ENCODE results near the gene IL1RAPL2. TPM values are rescaled to one million over a fixed set of nuclear protein-coding genes. Genes with fewer than 3 reads are reported as not detected.

Gene IL1RAPL2
- total RNA-seq, 2 experiments from 2014 or later = not detected

DNA sequence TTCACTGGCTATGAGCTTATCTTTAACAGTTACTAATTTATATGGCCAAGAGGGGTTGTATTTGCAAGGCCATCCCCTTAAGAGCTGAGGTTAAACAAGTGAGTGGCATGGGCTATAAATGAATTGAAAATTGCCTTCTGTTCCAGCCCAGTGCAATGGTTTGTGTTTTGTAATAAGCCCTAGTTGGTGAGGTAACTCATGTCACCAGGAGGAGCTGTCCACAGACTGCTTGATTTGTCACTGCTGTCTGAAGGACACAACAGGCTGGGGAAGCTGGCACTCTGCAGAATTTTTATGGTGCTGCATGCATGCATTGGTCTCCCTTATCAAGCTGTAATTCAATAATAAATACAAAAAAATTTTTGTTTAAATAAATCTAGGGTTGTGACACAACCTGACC is 223.8 kb downstream of the IL1RAPL2 start:
- no peaks in the 10 kb centered on the region for H3K4me1 Mint-ChIP-seq (ENCODE audit: low read depth)
- POLR2A ChIA-PET = no interaction called here
- ATAC-seq (no peak), DNase-seq (no peak)
- no peak overlapping the region for H3K27ac Mint-ChIP-seq
- H3K36me3 Mint-ChIP-seq (ENCODE audit: low read depth) = no peaks in the 10 kb centered on the region
- no peak overlapping the region for H3K4me3 Mint-ChIP-seq
- H3K9me3 Mint-ChIP-seq (ENCODE audit: insufficient read depth) = no peaks in the 10 kb centered on the region
- CTCF ChIA-PET = interaction anchor here (0.7 kb wide), 1 partner anchor 133 kb away, joined by 3 read pairs; no protein-coding TSS in a partner anchor
- no peaks in the 10 kb centered on the region for H3K27me3 Mint-ChIP-seq (ENCODE audit: low read depth)

DNA sequence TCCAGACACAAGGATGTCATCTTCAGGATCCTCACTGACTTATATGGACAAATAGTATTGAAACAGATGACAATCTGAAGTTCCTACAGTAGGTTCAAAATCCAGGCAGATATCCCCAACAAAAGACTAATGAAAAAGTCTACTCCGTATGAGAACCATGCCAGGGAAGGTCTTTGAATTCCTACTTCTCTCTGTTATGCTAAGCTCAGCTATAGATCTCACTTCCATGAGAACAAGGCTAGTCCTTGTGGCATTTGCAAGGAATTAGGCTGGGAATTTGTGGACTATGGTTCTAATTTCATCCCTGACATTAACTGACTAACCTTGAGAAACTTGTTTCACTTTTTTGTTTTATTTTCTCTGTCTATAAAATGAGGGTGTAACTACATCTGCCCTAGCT is 229.8 kb downstream of the IL1RAPL2 start:
- Mint-ChIP-seq H3K4me1 (ENCODE audit: low read depth) (no peaks in the 10 kb centered on the region), H3K27me3 (ENCODE audit: low read depth) (no peaks in the 10 kb centered on the region), H3K27ac (no peak overlapping the region), H3K9me3 (ENCODE audit: insufficient read depth) (no peaks in the 10 kb centered on the region), H3K36me3 (ENCODE audit: low read depth) (no peaks in the 10 kb centered on the region), H3K4me3 (no peak overlapping the region)
- CTCF ChIA-PET = no interaction called here
- POLR2A ChIA-PET = no interaction called here
- DNase-seq = no peak
- no peak for ATAC-seq

DNA sequence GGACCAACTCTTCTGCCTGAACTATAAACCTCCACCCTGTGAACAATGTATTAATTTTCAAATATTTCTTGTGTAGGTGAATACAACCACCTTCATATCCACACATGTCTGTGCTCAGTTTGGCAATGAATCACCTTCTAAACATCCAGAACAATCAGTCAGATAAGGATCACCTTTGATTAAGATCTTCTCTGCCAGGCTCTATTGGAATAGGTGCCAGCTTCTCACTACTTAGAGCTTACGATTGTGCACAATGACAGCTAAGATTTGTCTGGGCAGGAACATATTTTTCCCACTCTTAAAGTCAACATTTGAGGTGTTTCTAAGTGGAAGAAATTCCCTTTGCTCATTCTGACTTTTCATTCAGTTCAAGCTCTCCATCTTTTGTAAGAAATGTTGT is 237.2 kb downstream of the IL1RAPL2 start:
- ATAC-seq (no peak), DNase-seq (no peak)
- ChIA-PET CTCF (no interaction called here), POLR2A (no interaction called here)
- Mint-ChIP-seq H3K36me3 (ENCODE audit: low read depth) (no peaks in the 10 kb centered on the region), H3K9me3 (ENCODE audit: insufficient read depth) (no peaks in the 10 kb centered on the region), H3K4me1 (ENCODE audit: low read depth) (no peaks in the 10 kb centered on the region), H3K27ac (no peak overlapping the region), H3K27me3 (ENCODE audit: low read depth) (no peaks in the 10 kb centered on the region), H3K4me3 (no peak overlapping the region)

DNA sequence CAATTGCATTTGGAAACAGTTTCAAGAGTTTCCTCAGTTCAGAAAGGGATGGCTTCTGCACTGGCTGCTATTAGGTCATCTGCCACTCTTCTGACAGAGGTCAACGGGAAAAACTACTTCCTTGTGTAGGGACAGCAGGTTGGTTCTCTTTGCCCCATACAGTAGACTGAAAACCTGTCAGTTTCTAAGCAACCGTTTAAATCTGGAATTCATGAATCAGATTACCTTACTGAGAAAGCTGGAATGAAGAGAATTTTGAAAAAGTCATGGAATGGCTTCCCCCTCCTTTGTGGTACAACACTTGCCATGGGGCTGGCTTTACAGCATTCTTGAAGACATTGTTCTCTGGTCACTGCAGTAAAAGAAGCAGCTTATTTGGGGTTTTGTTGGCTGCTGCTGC is 240.3 kb downstream of the IL1RAPL2 start:
- ChIA-PET CTCF (no interaction called here), POLR2A (no interaction called here)
- Mint-ChIP-seq H3K9me3 (ENCODE audit: insufficient read depth) (no peaks in the 10 kb centered on the region), H3K4me1 (ENCODE audit: low read depth) (no peaks in the 10 kb centered on the region), H3K27me3 (ENCODE audit: low read depth) (no peaks in the 10 kb centered on the region), H3K4me3 (no peak overlapping the region), H3K27ac (no peak overlapping the region), H3K36me3 (ENCODE audit: low read depth) (no peaks in the 10 kb centered on the region)
- ATAC-seq (no peak), DNase-seq (no peak)

DNA sequence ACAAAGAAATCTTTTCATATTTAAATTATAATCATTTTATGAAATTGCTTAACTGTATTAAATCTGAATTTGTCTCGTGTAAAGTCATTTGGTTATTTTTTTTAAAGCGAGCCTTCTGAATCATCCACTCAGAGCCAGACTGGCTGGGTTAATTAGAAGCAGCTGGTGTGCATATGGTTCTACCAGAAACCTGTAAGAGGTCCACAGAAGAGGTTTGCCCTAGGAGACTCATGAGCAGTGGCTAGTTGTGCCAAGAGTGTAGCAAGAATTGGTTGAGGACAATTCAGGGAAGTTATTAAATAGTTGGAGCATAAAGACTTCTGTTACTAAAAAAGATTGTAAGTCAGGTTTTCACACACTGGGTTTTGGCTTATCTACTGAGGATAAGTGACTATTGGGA is 267.4 kb downstream of the IL1RAPL2 start:
- H3K27me3 Mint-ChIP-seq (ENCODE audit: low read depth) = no peaks in the 10 kb centered on the region
- H3K9me3 Mint-ChIP-seq (ENCODE audit: insufficient read depth) = no peaks in the 10 kb centered on the region
- no peak overlapping the region for H3K27ac Mint-ChIP-seq
- no peaks in the 10 kb centered on the region for H3K4me1 Mint-ChIP-seq (ENCODE audit: low read depth)
- no peak overlapping the region for H3K4me3 Mint-ChIP-seq
- CTCF ChIA-PET = no interaction called here
- DNase-seq (no peak), ATAC-seq (no peak)
- H3K36me3 Mint-ChIP-seq (ENCODE audit: low read depth) = no peaks in the 10 kb centered on the region
- POLR2A ChIA-PET = no interaction called here

DNA sequence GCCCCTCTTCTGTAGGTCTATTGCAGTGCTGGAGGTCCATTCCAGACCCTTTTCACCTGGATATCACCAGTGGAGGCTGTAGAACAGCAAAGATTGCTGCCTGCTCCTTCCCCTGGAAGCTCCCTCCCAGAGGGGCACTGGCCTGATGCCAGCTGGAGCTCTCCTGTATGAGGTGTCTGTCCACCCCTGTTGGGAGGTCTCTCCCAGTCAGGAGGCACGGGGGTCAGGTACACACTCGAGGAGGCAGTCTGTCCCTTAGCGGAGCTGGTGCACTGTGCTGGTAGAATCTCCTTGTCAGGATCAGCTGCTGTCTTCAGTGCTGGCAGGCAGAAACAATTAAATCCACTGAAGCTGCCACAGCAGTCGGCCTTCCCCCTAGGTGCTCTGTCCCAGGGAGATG is 276.6 kb downstream of the IL1RAPL2 start:
- ATAC-seq (no peak), DNase-seq (no peak)
- no peak overlapping the region for H3K27ac Mint-ChIP-seq
- H3K4me3 Mint-ChIP-seq = no peak overlapping the region
- ChIA-PET CTCF (no interaction called here), POLR2A (no interaction called here)
- no peaks in the 10 kb centered on the region for H3K9me3 Mint-ChIP-seq (ENCODE audit: insufficient read depth)
- no peaks in the 10 kb centered on the region for H3K4me1 Mint-ChIP-seq (ENCODE audit: low read depth)
- no peaks in the 10 kb centered on the region for H3K36me3 Mint-ChIP-seq (ENCODE audit: low read depth)
- no peaks in the 10 kb centered on the region for H3K27me3 Mint-ChIP-seq (ENCODE audit: low read depth)

DNA sequence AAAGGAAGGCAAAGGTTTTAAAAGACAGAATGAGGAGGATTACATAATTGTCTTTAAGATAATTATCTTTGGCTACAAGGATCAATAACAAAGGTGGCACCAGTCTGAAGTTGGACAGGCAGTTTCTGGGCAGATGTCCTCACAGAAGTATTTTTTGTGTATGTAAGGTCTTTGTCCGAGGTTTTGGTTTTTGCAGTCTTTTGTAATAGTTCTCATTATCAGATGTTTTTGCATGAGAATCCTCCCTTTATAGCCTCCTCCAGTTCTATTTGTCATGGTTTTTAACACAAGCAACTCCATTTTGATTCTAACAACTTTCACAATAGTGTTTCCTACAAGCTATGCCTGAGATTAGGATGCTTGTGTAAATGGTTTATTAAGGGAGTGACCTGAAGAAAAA is 286.2 kb downstream of the IL1RAPL2 start:
- Mint-ChIP-seq H3K9me3 (ENCODE audit: insufficient read depth) (no peaks in the 10 kb centered on the region), H3K27ac (no peak overlapping the region), H3K27me3 (ENCODE audit: low read depth) (no peaks in the 10 kb centered on the region), H3K36me3 (ENCODE audit: low read depth) (no peaks in the 10 kb centered on the region), H3K4me1 (ENCODE audit: low read depth) (no peaks in the 10 kb centered on the region), H3K4me3 (no peak overlapping the region)
- ChIA-PET CTCF (no interaction called here), POLR2A (no interaction called here)
- DNase-seq (no peak), ATAC-seq (no peak)

DNA sequence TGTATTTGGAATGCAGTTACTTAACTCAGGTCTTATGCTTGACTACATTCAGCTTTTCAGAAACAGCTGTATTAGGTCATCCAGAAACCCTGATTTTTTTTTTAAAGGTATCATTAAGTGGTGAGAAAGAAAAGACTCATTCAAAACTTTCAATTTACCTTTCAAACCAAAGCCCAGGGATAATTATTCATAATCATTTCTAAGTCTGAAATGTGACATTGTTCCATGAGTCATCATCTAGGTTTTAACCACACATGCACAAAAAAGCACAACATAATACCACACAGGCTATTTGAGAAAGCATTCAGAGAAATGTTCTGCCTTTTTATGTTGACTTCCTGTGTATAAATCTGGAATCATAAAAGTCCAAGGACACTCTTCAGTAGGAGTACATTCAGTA is 288.2 kb downstream of the IL1RAPL2 start:
- Mint-ChIP-seq H3K4me1 (ENCODE audit: low read depth) (no peaks in the 10 kb centered on the region), H3K27me3 (ENCODE audit: low read depth) (no peaks in the 10 kb centered on the region), H3K27ac (no peak overlapping the region), H3K9me3 (ENCODE audit: insufficient read depth) (no peaks in the 10 kb centered on the region), H3K36me3 (ENCODE audit: low read depth) (no peaks in the 10 kb centered on the region), H3K4me3 (no peak overlapping the region)
- DNase-seq = no peak
- ATAC-seq = no peak
- ChIA-PET CTCF (no interaction called here), POLR2A (no interaction called here)

DNA sequence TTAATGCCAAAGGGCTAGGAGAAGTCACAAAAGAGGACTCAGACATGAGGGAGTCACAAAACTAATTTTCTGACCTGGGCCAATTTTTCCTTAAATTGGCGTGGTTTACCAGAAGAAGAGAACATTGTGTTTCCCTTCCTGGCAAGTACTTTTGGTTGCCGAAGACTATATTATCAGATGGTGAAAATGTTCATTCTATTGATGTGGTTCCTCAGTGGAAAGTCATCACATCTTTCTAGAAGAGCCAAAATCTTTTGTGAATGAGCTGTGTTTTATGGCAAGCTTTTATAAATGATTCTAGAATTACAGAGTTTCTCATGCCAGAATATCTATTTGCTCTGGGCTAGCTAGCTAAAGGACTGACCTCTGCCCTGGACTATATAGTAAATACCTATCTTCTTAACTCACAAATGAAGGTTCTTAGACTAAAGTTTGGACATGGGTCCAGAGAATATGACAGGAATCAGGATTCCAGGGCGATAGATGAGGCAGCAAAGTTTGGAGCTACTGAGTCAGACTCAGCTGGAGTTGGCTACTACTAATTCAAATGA is 288.9 kb downstream of the IL1RAPL2 start:
- H3K27ac Mint-ChIP-seq = no peak overlapping the region
- H3K27me3 Mint-ChIP-seq (ENCODE audit: low read depth) = no peaks in the 10 kb centered on the region
- ChIA-PET POLR2A (no interaction called here), CTCF (no interaction called here)
- H3K4me1 Mint-ChIP-seq (ENCODE audit: low read depth) = no peaks in the 10 kb centered on the region
- DNase-seq (no peak), ATAC-seq (no peak)
- H3K9me3 Mint-ChIP-seq (ENCODE audit: insufficient read depth) = no peaks in the 10 kb centered on the region
- no peak overlapping the region for H3K4me3 Mint-ChIP-seq
- H3K36me3 Mint-ChIP-seq (ENCODE audit: low read depth) = no peaks in the 10 kb centered on the region

DNA sequence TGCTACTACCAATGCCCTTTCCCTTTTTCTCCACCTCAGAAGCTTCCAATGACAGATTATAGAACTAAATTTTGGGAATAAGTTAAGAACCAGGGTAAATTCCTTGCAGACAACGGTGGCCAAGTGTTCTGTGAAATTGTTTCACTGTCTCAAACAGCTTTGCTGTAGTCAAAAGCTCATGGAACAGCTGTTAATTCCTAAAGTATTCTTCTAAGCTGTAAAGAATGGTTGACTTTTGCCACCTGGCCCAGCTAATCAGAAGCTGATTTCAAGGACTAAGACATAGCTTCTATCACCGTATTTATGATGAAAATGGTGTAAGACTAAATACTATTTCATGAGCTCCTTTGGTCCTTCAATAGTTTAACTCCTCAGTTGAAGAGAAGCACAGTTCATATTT is 297.5 kb downstream of the IL1RAPL2 start:
- H3K36me3 Mint-ChIP-seq (ENCODE audit: low read depth) = no peaks in the 10 kb centered on the region
- ChIA-PET POLR2A (no interaction called here), CTCF (no interaction called here)
- H3K4me3 Mint-ChIP-seq = no peak overlapping the region
- no peaks in the 10 kb centered on the region for H3K9me3 Mint-ChIP-seq (ENCODE audit: insufficient read depth)
- DNase-seq (no peak), ATAC-seq (no peak)
- H3K27me3 Mint-ChIP-seq (ENCODE audit: low read depth) = no peaks in the 10 kb centered on the region
- H3K4me1 Mint-ChIP-seq (ENCODE audit: low read depth) = no peaks in the 10 kb centered on the region
- H3K27ac Mint-ChIP-seq = no peak overlapping the region

DNA sequence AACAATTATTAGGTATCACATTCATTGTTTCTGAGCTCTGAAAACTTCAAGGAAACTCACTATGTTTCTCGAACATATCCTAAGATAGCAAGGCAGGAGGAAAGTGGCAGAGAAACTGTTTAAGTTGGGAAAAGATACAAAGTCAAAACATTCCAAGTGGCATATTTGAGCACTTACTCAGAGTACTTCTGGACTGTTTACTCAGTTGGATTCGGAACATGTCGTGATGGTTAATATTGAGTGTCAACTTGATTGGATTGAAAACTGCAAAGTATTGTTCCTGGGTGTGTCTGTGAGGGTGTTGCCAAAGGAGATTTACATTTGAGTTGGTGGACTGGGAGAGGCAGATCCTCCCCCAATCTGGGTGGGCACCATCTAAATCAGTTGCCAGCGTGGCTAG is 298.3 kb downstream of the IL1RAPL2 start:
- no peak for DNase-seq
- Mint-ChIP-seq H3K27ac (no peak overlapping the region), H3K4me1 (ENCODE audit: low read depth) (no peaks in the 10 kb centered on the region), H3K9me3 (ENCODE audit: insufficient read depth) (no peaks in the 10 kb centered on the region), H3K36me3 (ENCODE audit: low read depth) (no peaks in the 10 kb centered on the region), H3K27me3 (ENCODE audit: low read depth) (no peaks in the 10 kb centered on the region), H3K4me3 (no peak overlapping the region)
- POLR2A ChIA-PET = interaction anchor here (0.5 kb wide), 1 partner anchor 159 kb away, joined by 3 read pairs; no protein-coding TSS in a partner anchor
- ATAC-seq = no peak
- CTCF ChIA-PET = no interaction called here

DNA sequence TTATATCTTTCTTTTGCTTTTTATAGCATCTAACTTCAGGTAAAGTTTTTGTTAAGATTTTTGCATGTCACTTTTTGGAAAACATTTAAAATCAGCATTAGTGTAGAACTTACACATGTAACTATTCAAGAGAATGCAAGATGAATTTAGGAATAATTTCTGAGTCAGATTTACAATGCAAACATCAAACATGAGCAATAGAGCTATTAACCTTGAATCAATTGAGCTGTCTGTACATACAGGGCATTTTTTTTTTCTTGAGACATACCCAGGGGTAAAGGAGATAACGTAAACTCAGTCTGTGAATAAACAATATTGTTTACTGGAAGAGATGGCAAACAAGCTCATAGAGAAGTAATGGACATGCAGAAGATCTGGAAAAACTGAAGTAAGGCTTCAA is 311.5 kb downstream of the IL1RAPL2 start:
- no peak for ATAC-seq
- ChIA-PET POLR2A (no interaction called here), CTCF (no interaction called here)
- H3K27ac Mint-ChIP-seq = no peak overlapping the region
- H3K36me3 Mint-ChIP-seq (ENCODE audit: low read depth) = no peaks in the 10 kb centered on the region
- no peak overlapping the region for H3K4me3 Mint-ChIP-seq
- DNase-seq = no peak
- no peaks in the 10 kb centered on the region for H3K27me3 Mint-ChIP-seq (ENCODE audit: low read depth)
- no peaks in the 10 kb centered on the region for H3K4me1 Mint-ChIP-seq (ENCODE audit: low read depth)
- no peaks in the 10 kb centered on the region for H3K9me3 Mint-ChIP-seq (ENCODE audit: insufficient read depth)

DNA sequence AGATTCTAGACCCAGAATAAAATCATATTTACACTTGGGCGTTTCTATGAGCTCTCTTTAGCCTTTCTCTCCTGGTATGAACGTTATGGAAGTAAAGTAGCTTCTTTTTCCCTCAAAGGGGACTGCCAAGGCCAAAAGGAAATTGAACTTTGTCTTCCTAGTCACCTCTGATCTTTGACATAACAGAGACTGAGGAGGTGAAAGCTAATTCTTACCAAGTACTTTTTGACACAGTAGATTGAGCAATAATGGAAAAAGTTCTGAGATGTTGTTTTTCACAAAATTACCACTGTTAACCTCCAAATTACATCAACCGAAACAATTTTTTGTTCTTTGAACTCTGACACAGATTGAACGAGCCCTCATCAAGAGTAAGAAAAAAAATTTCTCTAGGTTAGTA is 336.1 kb downstream of the IL1RAPL2 start:
- Mint-ChIP-seq H3K36me3 (ENCODE audit: low read depth) (no peaks in the 10 kb centered on the region), H3K4me3 (no peak overlapping the region), H3K27ac (no peak overlapping the region), H3K4me1 (ENCODE audit: low read depth) (no peaks in the 10 kb centered on the region), H3K9me3 (ENCODE audit: insufficient read depth) (no peaks in the 10 kb centered on the region), H3K27me3 (ENCODE audit: low read depth) (no peaks in the 10 kb centered on the region)
- DNase-seq (no peak), ATAC-seq (no peak)
- CTCF ChIA-PET = interaction anchor here (1.3 kb wide), 1 partner anchor 20 kb away, joined by 5 read pairs; no protein-coding TSS in a partner anchor
- POLR2A ChIA-PET = no interaction called here
